DND-41 (cell line): ENCODE measurements around the gene CHAT.

Experiments
- CTCF ChIP-seq: IDR thresholded peaks from 2 replicates; pipeline ENCODE4 v1.5.1; 2012; ENCODE audit warnings: borderline replicate concordance, low read length, moderate library complexity, mild to moderate bottlenecking; ENCODE audit not compliant: poor library complexity, severe bottlenecking; ENCODE audit errors: extremely low read depth
- EZH2 ChIP-seq: IDR thresholded peaks from 3 replicates; pipeline ENCODE4 v1.6.1; 2012; ENCODE audit warnings: borderline replicate concordance, low read depth, mild to moderate bottlenecking, moderate library complexity, low read length, inconsistent platforms; ENCODE audit not compliant: severe bottlenecking

DNA sequence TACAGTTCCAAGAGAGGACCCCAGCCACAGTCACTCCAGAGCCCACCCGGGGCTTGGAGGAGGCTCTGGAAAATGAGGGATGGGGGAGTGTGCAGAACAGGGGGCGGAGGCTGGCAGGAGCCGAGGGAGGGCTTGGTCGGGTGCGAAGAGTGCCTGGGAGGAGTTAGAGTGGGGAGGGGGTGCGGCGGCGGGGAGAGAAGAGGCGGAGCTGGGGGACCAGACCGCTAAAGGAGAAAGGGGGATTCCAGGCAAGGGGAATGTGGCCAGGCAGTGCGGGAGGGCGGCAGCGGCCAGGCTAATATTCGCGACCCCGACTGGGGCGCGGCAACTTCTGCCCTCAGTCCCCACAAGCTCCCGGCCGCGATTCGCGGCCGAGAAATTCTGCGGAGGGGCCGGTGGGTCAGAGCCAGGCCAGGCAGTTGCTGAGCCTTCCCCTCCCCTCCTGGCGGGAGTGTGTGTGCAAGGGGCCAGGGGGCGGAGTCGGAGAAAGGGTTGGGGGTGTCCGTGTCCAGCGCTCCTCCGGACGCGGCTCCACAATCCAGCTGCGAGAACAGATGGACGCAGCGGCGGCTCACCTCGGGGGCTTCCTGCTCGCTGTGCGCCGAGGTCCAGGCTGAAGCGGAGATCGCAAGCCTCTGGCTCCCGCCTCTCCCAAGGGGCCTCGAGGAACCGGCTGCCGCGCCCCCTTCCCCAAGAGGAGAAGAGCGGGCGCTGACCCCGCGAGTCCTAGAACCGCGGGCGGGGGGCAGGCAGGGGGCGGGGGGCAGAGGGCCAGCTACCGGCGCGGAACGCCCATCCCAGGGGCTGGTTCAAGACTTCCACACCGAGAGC, 4.3 kb upstream of the CHAT start:
- TF ChIP-seq CTCF (no peak), EZH2 (no peak)
